T-helper 1 cell treated with Interleukin-12 subunit alpha and Interleukin-12 subunit beta and Interleukin-4 antibody, amounts not matched to agents 30 ng/mL and 1 ng/mL, for 36 hours (primary cell): ENCODE data around the gene AOAH. TPM values are rescaled to one million over a fixed set of nuclear protein-coding genes. Genes with fewer than 3 reads are reported as not detected.
"Not testable (repeated sequence)": the region's sequence is repeated elsewhere in the genome, so short reads cannot be mapped to it uniquely, and the experiment has no call there.

Experiments used
- intact Hi-C: fragments of 100-400 bp; cut with micrococcal nuclease; formaldehyde crosslinking; loops from one replicate; pipeline ENCODE4 v1.15.1; 2024
- total RNA-seq: library from RNA; stranded (reverse); gene quantifications from 2 replicates; pipeline ENCODE4 v1.2.3, GENCODE V29; 2022

Gene AOAH
- total RNA-seq, 1 donor from 2014 or later: 28.1 TPM

DNA sequence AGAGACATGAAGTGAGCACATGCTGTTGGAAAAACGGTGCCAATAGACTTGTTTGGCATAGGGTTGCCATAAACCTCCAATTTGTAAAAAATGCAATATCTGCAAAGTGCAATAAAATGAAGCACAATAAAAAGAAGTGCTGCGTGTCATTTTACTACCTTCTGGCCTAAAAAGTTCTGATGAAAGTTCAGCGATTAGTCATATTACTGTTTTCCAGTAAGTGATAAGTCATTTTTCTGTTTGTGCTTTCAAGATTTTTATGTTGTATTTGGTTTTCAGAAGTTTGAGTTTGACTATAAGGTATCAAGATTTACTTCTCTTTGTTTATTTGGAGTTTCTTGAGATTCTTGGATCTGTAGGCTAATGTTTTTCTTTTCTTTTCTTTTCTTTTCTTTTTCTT, 16.8 kb downstream of the AOAH start:
- intact Hi-C loops: loop anchor here (2.0 kb wide), 1 partner anchor 15 kb away; no protein-coding TSS in a partner anchor

DNA sequence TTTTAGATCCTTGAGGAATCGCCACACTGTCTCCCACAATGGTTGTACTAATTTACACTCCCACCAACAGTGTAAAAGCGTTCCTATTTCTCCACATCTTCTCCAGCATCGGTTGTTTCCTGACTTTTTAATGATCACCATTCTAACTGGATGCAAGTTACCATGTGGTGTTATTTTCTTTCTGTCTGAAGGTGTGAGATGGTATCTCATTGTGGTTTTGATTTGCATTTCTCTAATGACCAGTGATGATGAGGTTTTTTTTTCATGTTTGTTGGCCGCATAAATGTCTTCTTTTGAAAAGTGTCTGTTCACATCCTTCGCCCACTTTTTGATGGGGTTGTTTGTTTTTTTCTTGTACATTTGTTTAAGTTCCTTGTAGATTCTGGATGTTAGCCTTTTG, 20.4 kb downstream of the AOAH start:
- intact Hi-C loops: not testable (repeated sequence)

DNA sequence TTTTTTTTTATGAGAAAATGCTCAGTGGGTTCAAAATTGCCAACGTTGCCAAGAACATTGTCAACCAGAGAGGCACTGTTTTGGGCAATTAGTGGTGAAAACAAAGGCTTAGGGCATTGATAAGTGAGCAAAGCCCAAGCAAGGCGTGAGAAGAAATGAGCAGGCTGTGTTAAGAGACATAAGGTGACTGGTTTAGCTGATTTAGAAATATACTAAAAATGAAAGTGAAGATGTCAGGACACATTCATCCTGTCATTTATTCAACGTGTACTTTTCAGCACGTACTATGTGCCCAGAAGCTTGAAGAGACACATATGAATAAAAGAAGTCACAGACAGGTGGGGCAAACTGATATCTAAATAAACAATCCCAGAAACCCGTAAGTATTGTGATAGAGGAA, 31.8 kb downstream of the AOAH start:
- intact Hi-C loops: loop anchor here (1.0 to 5.0 kb wide), 7 partner anchors 8 to 160 kb away; no protein-coding TSS in a partner anchor

DNA sequence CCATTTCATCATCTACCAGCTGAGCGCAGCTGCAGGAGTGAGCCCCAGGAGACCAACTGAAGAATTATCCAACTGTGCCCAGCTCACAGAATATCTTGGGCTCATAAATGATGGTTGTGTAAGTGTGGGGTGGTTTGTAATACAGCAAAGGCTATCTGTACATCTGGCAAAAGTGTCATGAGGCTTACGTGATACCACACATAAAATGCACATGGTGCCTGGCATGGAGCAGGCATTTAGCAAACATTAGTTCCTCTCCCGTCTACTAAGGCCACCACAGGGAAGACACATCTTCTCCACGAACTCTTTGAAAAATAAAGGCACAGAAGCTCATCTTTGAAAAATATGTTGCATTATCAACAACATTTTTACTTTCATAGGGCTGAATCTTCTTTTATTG, 32.3 kb downstream of the AOAH start:
- intact Hi-C loops: loop anchor here (1.0 to 5.0 kb wide), 7 partner anchors 8 to 160 kb away; no protein-coding TSS in a partner anchor

DNA sequence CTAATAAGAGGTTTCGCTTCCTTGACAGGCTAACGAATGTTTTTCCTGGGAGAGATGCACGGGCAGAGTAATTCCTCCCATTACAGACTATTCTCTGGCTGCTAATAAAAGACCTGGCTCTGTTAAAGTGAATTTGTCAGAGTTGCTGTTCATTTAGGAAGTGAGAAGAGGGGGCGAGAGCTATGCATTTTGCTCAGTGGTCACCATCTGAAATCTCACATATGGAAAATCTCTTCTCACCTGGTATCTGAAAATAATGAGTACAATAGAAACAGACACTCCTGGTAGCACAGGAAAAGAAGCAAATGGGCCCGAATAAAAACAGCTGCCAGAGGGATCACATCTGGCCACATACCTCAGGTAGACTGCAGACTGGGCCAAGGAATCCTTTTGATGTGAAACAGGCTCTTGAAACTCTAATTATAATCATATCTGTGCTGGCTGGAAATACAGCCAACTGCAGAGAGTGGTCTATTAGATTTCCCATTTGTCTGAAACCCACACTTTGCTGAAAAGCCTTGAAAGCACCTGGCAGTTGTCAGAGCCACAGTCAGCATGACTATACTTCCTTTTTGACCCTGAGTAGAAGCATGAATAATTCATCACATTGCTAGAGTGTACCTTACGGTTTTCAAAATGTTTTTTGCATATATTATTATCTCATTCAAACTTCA, 33.6 kb downstream of the AOAH start:
- intact Hi-C loops: loop anchor here (5.0 kb wide), 1 partner anchor 162 kb away; no protein-coding TSS in a partner anchor

DNA sequence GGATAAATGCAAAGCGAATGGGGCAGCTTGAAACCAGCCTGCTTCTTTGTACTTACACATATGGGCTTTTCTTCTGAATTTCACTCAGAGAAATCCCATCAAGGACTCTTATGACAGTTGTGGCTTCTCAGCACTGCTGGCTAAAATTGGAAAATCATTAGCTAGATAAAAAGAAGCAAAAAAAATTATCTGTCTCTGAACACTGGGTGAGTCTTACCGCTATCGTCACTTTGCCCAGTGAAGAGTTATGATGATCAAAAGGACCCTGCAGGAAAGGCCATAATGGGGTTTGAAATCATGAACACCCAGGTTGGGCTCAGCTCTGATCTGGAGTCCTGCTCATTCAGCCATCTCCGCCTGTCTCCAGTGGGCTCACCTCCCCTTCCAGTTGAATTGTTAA, 34.3 kb downstream of the AOAH start:
- intact Hi-C loops: loop anchor here (5.0 kb wide), 1 partner anchor 162 kb away; no protein-coding TSS in a partner anchor

DNA sequence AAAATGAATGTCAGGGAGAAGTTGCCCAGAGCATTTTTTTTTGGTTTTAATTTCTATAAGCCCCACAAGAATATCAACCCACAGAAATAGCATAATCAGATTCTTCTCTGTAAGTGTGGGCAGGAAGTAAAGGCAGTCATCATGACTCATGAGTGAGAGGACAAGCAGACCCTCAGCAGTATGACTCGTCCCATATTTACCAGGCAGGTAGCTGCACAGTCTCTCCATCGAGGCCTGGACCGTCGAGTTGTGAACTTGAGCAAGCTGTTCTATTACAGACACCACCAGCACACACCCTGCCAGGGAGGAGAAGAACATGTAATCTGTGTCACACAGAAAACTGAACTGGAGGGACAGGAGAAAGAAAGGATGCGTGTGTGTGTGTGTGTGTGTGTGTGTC, 37.8 kb downstream of the AOAH start:
- intact Hi-C loops: no loop called here

DNA sequence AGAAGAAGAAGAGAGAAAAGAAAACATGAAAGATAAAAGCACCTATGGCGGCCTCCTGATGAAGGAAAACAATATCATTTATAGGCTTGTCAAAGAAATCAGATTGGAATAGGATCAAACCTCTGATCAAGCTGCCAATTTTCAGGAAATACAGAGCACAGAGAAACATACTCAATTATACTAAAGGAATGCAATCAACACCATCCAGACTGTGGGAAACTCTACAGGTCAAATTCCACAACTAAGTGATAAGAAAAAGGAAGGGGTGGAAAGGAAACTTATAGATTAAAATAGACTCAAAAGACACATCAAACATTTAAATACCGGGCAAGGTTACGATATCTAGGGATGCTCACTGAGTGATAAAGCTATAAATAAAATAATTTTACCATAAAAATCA, 39.3 kb downstream of the AOAH start:
- intact Hi-C loops: loop anchor here (1.0 kb wide), 2 partner anchors 7 to 347 kb away; no protein-coding TSS in a partner anchor

DNA sequence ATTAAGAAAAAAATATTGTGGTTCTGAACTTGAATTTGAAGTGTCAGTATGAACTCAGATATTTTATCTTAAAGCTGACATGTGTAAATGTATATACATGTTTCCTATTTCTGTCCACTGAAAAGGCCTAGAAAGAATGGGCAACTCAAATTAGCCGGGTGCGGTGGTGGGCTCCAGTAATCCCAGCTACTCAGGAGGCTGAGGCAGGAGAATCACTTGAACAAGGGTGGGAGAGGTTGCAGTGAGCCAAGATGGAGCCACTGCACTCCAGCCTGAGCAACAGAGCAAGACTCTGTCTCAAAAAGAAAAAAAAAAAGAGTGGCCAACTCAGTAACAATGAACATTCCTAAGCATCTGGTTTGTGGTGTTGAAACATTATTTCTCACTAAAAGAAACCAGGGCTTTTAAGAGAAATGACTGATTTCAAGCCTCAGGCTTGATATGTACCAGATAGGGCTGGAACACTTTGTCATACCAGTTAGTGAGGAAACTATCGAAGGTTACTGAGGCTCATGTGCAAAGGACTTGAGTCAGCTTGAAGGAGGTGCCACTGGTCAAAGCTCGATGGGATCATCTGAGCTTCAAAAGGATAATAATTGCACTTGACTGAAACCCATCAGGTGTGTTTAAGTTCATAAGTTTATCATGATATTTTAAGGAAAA, 40.5 kb downstream of the AOAH start:
- intact Hi-C loops: loop anchor here (1.0 kb wide), 2 partner anchors 8 to 348 kb away; no protein-coding TSS in a partner anchor

DNA sequence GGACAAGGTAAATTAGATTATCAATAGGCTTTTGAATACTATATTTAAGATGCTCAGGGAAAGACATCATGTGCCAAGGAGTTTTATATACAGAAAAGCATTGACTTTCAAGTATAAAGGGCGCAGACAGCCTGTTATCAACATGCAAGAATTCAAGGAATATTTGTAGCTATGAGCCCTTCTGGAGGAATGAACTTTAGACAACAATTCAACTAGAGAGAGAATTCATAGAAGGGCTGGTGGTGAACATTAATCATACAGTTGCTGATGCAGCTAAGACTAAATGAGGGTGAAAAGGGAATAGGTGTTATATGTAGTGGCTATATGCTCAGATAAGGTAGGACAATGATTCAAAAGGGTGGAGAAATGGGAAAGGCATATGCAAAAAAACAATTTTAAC, 41.2 kb downstream of the AOAH start:
- intact Hi-C loops: no loop called here

DNA sequence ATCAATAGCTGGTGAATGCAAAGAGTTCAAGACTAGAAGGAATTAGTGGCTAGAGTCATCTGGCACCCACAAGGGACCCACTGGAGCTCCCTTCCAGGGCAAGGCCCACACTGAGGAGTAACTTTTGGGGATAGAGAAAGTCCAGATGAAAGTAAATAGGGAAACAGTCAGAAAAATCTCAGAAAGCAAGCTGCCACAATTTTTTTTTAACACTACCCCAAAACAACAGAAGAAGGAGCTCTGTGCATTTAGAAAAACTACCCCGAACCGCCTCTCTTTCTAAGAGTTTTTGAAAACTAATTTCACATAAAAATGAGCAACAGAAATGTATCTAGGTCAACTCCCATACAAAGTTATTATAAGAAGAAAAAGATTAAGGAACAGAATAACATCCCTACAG, 42.2 kb downstream of the AOAH start:
- intact Hi-C loops: loop anchor here (1.0 kb wide), 1 partner anchor 500 kb away; no protein-coding TSS in a partner anchor

DNA sequence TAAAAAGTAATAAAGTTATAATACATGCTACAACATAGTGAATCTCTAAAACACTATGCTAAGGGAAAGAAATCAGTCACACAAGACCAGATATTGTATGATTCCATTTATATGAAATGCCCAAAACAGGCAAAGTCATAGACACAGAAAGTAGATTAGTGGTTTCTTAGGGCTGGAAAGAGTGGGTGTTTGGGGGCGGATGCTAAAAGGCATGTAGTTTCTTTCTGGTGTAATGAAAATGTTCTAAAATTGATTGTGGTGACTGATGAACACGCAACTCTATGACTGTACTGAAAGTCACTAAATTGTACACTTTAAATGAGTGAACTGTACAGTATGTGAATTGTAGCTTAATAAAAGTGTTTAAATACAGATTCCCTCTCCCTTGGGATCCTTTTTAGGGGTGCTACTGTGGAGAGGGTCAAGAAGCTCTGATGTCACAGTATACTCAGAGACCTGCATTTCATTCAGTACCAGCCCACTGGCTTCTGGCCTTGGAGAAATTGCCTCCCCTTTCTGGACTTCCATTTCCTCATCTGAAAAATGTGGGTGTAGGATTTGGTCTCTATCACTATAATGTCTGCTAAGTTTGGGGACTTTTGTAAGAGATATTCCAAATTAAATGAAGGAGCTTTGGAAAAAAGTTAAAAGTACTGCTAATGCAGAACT, 46.4 kb downstream of the AOAH start:
- intact Hi-C loops: loop anchor here (1.0 to 10.0 kb wide), 8 partner anchors 14 to 664 kb away; no protein-coding TSS in a partner anchor

DNA sequence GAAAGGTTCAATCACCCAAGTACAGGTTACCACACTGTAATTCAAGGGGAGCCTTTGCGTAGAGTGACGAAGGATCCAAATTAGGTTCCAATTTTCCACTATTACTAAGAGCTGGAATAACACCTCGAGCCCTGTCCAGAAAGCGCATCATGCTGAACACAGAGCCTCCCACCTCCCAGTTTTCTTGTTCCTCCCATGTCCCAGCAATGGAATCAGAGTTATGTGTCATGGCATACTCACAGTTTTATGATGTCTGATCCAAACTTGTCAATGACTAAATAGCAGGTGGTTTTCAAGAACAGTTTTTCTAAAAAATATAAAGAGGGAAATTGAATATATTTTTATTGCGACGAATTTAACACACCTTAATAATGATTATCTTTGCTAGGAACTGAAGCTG, 50.6 kb downstream of the AOAH start:
- intact Hi-C loops: loop anchor here (5.0 to 10.0 kb wide), 2 partner anchors 71 to 291 kb away; no protein-coding TSS in a partner anchor

DNA sequence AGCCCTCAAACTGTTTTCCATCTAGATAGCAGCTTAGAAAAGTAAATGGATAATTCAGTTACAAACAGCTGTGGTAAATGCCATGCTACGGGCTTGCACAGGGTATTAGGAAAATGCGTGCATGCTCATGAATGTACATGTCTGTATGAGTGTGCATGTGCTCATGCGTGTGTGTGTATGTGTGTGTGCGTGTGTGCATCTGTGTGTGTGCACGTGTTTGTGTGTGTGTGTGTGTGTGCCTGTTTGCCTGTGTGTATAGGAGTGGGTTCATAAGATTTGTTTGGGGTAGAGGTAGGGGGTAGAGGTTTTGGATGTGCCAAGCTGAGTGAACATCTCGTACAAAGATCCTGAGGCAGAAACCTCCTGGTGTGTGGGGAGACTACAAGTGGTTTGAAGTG, 52.9 kb downstream of the AOAH start:
- intact Hi-C loops: loop anchor here (1.0 to 10.0 kb wide), 6 partner anchors 69 to 527 kb away; no protein-coding TSS in a partner anchor

DNA sequence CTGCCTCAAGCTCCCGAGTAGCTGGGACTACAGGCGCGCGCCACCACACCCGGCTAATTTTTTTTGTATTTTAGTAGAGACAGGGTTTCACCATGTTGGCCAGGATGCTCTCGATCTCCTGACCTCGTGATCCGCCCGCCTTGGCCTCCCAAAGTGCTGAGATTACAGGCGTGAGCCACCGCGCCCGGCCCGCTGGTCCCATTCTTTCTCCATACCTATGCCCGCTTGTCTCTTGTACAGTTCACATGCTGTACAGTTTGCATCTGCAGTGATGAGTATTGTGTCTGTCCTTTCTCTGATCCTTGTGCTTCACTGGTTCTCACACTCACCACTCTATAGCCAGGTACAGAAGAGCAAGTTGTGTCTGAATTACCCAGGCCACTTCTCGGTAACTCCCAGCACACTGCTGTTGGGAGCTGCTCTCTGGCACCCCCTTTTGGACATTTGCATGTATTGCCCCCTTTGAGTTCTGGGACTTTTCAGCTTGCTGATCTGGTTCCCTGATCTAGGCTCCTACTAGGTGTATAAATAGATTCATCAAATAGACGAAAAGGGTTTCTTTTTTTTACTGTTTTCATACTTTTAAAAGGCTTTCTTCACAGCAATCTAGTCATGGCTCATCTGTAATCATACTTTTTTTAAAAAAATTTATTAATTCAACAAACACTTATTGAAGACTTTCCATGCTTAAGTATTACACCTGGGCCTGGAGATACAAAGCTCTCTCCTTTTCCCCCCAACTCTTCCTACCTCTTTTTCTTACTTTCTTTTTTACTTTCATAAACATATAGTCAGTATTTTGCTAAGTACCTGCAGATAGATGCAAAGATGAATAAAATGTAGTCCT, 53.5 kb downstream of the AOAH start:
- intact Hi-C loops: loop anchor here (1.0 to 10.0 kb wide), 6 partner anchors 69 to 528 kb away; no protein-coding TSS in a partner anchor

DNA sequence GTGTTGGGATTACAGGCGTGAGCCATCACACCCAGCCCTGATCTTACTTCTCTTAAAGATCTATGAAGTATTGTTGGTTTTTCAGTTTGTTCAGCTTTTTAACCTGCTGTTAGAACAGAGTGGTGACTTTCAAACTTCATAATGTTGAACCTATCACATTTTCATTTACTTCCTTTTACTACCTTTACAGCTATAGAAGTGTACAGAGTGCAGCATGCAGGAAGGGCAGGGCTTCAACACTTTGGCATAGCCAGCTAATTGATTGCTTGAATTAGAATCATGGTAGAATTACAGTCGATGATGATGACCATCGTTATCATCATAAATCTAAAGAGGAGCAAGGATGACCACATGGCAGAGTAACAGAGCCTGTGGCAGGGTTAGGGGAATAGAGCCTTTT, 55.5 kb downstream of the AOAH start:
- intact Hi-C loops: no loop called here

DNA sequence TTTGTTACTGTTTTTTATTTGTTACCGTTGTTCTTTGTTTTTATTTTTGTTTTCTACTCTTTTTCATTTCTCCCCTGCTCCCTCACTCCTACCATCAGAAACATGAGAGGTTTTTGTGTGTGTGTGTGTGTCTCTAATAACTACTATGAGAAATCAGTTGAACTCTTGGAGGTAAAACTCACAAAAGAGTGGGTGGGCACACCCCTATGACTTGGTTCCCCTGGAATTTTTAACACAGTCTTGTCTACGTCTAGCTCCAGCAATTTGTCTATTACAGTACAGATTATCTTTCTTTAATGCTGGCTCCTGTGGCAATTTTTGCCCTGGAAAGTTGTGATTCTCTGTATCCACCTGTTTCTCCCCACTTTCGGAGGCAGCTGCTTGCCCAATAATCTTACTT, 56.2 kb downstream of the AOAH start:
- intact Hi-C loops: no loop called here

DNA sequence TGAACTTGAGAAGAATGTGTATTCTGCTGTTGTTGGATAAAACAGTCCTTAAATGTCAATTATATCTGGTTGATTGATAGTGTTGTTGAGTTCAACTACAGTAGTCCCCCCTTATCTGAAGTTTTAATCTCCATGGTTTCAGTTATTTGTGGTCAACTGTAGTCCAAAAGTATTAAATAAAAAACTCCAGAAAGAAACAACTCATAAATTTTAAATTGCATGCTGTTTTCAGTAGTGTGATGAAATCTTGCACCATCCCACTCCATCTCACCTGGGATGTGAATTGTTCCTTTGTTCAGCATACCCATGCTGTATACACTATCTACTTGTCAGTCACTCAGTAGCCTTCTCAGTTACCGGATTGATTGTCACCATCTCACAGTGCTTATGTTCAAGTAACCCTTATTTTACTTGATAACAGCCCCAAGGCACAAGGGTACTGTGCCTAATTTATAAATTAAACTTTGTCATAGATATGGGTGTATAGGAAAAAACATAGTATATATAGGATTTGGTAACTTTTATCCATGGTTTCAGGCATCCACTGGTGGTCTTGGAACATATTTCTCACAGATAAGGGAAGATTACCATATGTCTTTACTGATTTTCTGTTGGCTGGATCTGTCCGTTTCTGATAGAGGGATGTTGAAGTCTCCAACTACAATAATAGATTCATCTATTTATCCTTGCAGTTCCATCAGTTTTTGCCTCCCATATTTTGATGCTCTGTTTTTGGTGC, 57.1 kb downstream of the AOAH start:
- intact Hi-C loops: no loop called here

DNA sequence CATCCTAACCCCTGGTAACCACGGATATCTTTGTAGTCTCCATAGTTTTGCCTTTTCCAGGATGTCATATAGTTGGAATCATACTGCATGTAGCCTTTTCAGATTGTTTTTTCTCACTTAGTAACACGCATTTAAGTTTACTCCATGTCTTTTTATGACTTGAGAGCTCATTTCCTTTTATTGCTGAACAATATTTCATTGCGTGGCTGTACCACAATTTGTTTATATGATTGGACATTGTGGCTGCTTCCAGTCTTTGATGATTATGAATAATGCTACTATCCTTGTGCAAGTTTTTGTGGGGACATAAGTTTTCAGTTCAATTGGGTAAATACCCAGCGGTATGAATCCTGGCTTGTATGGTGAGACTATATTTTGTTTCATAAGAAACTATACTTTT, 60.8 kb downstream of the AOAH start:
- intact Hi-C loops: no loop called here
